Epithelial cell of proximal tubule (primary cell): ENCODE data around the gene ZNF518A. TPM values are rescaled to one million over a fixed set of nuclear protein-coding genes. Genes with fewer than 3 reads are reported as not detected.

ENCODE experiments used
- DNase-seq: peaks from one replicate; pipeline ENCODE4 v3.0.0-alpha.2; 2011; ENCODE audit warnings: low read depth
- H3K4me3 ChIP-seq: 2 replicates; pipeline ENCODE4 v1.5.1; 2011; ENCODE audit warnings: low read depth, mild to moderate bottlenecking, low read length
- total RNA-seq: library from RNA; depleted of rRNA; stranded (reverse); fragments of >200 nt; gene quantifications from 2 replicates; pipeline ENCODE4 v1.2.3, GENCODE V29; 2015
- TF ChIP-seq, protein P1 (sequence below): conservative IDR thresholded peaks from 2 replicates; pipeline ENCODE4 v1.5.1; 2012; ENCODE audit warnings: low read depth, mild to moderate bottlenecking, low read length

Gene ZNF518A
- total RNA-seq, 1 donor from 2014 or later, result 9.1 TPM

DNA sequence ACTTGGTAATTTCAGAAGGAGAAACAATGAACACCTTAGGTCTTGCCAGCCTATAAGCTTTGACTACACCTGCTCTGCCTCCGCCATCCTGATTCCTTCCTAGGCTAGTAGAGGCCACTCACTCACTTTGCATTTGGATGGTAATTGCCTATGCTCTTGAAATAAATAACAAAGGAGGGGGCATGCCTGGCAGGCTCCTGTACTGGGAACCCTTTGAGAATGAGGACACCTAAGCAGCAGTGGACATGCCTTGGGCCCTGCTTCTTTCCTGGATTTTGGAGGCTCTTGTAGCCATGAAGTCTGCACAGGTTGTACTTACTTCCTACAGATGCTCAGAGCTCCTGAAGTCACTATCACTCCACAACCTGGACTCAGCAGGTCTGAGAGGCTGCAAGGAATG lies 75.5 kb downstream of the ZNF518A start:
- DNase-seq, result no peak
- TF ChIP-seq, protein P1, sequence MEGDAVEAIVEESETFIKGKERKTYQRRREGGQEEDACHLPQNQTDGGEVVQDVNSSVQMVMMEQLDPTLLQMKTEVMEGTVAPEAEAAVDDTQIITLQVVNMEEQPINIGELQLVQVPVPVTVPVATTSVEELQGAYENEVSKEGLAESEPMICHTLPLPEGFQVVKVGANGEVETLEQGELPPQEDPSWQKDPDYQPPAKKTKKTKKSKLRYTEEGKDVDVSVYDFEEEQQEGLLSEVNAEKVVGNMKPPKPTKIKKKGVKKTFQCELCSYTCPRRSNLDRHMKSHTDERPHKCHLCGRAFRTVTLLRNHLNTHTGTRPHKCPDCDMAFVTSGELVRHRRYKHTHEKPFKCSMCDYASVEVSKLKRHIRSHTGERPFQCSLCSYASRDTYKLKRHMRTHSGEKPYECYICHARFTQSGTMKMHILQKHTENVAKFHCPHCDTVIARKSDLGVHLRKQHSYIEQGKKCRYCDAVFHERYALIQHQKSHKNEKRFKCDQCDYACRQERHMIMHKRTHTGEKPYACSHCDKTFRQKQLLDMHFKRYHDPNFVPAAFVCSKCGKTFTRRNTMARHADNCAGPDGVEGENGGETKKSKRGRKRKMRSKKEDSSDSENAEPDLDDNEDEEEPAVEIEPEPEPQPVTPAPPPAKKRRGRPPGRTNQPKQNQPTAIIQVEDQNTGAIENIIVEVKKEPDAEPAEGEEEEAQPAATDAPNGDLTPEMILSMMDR, result no peak
- no peak overlapping the region for H3K4me3 ChIP-seq

DNA sequence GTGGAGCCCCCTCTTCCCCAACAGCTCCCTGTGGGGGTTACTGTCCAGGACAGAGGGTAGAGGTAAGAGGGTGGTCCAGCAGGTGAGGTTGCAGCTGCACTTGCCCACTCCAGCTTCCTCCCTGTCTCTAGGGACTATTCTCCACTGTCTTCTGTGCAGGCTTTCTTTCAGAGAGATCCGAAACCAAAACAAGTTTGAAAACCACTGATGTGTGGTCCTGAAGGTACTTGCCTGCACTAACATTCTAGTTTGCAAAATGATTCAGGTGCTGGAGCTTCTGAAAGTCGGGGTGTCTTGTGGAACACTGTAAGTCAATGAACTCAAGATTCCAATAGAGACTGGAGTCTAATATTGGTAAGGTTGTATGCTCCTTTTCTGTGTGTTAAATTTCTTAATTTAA lies 78.2 kb downstream of the ZNF518A start:
- no peak for DNase-seq
- TF ChIP-seq, protein P1, result no peak
- no peak overlapping the region for H3K4me3 ChIP-seq

DNA sequence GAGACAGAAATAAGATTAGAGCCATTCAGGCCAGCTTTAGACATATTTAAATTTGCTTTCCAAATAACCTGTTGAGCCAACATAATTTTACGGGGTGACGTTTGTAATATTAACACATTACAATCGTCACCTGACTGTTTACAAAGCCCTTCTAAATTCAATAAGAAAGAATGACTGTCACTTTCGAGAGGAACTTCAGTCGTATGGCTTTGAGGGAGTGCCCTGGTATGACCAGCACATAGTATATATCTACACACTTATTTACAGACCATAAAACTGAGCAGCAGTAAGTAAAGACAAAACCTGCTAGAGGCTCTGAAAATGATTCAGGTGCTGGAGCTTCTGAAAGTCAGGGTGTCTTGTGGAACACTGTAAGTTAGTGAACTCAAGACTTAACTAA lies 78.8 kb downstream of the ZNF518A start:
- DNase-seq, result no peak
- TF ChIP-seq, protein P1, result no peak
- H3K4me3 ChIP-seq, result no peak overlapping the region

DNA sequence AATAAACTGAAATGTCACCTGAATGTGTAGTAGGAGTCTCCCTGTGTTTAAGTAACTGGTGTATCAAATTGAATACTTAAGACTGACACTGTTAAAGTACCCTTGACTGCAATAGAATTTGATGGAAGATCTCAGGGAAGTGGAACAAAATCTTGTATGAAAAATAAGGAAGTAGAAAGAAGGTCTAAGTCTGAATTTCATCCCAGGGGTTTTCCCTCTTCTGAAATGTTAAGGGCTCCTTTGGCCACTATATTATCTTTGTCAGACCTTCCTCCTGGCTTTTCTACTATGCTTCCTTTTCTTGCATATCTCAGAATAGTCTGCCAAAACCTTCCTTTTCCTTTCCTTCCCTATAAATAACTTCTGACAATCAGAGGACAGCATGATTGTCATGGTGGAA lies 81.7 kb downstream of the ZNF518A start:
- no peak for DNase-seq
- no peak overlapping the region for H3K4me3 ChIP-seq
- TF ChIP-seq, protein P1, result no peak

DNA sequence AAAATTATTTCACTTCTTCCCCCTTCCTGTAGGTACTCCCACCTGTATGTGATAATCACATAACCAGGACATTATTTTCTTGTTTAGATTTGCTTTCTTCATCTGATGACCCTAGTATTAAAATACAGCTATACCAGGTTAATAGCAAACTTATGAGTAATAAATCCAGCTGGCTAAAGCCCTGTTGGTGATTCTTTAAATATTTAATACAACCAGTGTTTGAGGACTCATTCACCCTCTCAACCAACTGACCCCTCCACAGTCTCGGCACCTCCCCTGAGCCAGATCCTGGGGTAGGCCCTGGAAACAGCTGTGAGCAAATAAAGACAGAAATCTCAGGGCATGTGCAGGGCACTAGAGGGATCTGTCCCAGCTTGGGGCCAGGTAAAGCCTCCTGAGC lies 82.8 kb downstream of the ZNF518A start:
- DNase-seq, result no peak
- H3K4me3 ChIP-seq, result no peak overlapping the region
- TF ChIP-seq, protein P1, result no peak

Other genes starting within 250 kb of the ZNF518A start
- gene CC2D2B, start 222.3 kb upstream of the ZNF518A start, total RNA-seq, result 0.52 TPM in 1 of 2 replicates, not detected in the other
- 10.6 and 10.8 TPM in 2 replicates for gene CCNJ, start 86.7 kb upstream of the ZNF518A start, total RNA-seq
- 0.12 and 0.29 TPM in 2 replicates for gene BLNK, start 141.3 kb downstream of the ZNF518A start, total RNA-seq
- gene DNTT, start 174.1 kb downstream of the ZNF518A start, total RNA-seq, result not detected in 2 replicates
- gene OPALIN, start 228.7 kb downstream of the ZNF518A start, total RNA-seq, result not detected in 2 replicates